ENCODE results near the gene LRRC39.

LRRC39 gene

DNA sequence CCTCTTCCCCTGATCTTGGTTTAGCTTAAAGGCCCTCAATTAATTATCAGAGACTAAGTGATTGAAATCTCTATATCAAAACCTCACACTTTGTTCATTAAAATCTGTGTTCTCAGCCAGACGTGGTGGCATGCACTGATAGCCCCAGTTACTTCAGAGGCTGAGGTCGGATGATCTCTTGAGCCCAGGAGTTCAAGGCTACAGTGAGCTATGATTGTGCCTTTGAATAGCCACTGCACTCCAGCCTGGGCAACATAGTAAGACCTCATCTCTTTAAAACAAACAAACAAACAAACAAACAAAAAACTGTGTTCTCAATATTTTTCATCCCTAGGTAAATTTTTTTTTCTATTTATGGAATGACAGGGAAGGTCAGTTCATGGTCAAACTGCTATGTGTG is 26.4 kb downstream of the LRRC39 start:
- TF ChIP-seq, protein P1, sequence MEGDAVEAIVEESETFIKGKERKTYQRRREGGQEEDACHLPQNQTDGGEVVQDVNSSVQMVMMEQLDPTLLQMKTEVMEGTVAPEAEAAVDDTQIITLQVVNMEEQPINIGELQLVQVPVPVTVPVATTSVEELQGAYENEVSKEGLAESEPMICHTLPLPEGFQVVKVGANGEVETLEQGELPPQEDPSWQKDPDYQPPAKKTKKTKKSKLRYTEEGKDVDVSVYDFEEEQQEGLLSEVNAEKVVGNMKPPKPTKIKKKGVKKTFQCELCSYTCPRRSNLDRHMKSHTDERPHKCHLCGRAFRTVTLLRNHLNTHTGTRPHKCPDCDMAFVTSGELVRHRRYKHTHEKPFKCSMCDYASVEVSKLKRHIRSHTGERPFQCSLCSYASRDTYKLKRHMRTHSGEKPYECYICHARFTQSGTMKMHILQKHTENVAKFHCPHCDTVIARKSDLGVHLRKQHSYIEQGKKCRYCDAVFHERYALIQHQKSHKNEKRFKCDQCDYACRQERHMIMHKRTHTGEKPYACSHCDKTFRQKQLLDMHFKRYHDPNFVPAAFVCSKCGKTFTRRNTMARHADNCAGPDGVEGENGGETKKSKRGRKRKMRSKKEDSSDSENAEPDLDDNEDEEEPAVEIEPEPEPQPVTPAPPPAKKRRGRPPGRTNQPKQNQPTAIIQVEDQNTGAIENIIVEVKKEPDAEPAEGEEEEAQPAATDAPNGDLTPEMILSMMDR (IDR thresholded peaks at IDR 0.05), result no peak
- no peak overlapping the region for H3K4me3 ChIP-seq
- DNase-seq (ENCODE audit: low spot score), result no peak
- no peak overlapping the region for H3K27ac ChIP-seq

DNA sequence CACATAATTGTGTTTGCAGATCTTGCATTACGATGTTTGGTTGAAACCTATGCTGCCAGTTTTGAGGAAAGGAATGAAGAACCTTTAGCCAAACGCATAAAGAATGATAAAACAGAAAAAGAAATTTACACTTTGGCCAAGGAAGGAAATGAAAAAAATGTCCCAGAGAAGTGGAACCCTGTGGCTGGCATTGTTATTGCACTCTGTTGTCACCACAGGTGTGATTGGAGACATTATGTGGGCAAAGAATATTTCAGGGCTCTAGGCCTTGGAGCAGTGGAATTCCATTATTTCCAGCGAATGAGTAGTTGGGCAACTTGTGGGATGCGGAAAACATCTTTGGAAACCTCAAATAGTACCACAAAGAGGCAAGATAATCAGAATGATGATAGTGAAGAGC is 30.2 kb downstream of the LRRC39 start:
- no peak for DNase-seq (ENCODE audit: low spot score)

DNA sequence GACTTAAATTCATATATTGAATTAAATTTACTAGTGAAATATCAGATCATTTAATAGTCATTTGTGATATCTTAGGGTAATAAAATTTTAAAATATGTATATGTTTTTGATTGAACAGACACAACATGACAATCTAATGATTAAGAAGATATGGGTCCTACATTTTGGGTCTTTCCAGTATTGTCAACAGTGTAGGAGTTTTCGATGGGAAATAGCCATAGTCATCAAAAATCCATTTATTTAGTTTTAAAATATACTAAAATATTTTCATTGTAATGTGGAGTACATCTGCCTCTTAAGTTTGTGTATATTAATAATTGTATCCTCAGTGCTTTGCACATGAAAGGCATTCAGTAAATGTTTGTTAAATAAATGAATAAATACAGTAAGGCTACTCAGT is 31.1 kb downstream of the LRRC39 start:
- TF ChIP-seq, protein P1 (IDR thresholded peaks at IDR 0.05), result no peak
- no peak overlapping the region for H3K4me3 ChIP-seq
- DNase-seq (ENCODE audit: low spot score), result no peak
- no peak overlapping the region for H3K27ac ChIP-seq

More for the DNA sequence above, 30.2 kb downstream of the LRRC39 start:
- Histone ChIP-seq H3K27ac (no peak overlapping the region), H3K4me3 (no peak overlapping the region)
- TF ChIP-seq, protein P1 (IDR thresholded peaks at IDR 0.05), result no peak

DNA sequence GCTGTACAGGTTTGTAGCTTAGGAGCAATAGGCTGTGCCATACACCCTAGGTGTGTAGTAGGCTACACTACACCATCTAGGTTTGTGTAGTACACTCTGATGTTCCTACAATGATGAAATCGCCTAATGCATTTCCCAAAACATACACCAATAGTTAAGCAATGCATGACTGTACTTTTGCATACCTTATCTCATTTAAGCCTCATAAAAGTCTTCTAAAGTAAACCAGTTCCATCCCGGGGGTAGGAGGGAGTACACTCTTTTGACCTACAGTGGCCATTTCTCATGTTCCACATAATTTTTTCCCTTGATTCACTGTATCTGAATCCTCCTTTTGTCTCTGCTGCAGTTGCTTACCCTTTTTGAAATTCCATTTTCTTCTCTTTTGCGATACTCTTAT is 32.9 kb downstream of the LRRC39 start:
- TF ChIP-seq, protein P1 (IDR thresholded peaks at IDR 0.05), result no peak
- H3K27ac ChIP-seq, result no peak overlapping the region
- DNase-seq (ENCODE audit: low spot score), result no peak
- H3K4me3 ChIP-seq, result no peak overlapping the region

DNA sequence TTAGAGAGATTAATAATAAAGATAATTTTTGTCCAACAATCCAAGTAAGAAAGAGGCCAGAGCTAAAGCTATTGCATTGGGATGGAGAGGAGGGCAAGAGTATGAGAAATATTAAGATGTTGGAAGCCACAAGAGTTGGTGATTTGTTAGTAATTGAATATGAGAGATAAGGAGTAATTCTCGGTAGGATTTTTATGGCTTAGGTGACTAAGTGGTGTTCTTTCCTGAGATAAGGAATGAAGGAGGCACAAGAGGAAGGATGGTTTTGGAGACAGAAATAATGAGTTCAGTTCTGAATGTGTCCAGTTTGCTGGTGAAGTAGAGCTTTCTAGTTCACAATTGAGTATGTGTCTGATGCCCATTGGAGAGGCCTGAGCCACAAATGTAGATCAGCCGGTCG is 35.7 kb downstream of the LRRC39 start:
- DNase-seq (ENCODE audit: low spot score), result no peak
- TF ChIP-seq, protein P1 (IDR thresholded peaks at IDR 0.05), result no peak
- no peak overlapping the region for H3K27ac ChIP-seq
- H3K4me3 ChIP-seq, result no peak overlapping the region

DNA sequence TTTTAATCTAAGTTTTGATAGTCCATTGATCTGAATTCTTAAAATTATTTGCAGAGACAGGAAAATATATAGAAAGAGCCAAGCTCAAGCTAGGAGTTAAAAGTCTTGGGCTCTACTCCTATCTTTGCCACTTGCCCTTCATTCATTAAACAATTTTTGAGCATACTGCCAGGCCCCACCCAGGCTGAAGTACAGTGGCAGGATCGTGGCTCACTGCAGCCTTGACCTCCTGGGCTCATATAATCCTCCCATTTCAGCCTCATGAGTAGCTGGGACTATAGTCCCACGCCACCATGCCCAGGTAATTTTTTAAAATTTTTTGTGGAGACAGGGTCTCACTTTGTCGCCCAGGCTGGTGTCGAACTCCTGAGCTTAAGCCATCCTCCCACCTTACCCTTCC is 36.9 kb downstream of the LRRC39 start:
- TF ChIP-seq, protein P1 (IDR thresholded peaks at IDR 0.05), result no peak
- H3K27ac ChIP-seq, result no peak overlapping the region
- DNase-seq (ENCODE audit: low spot score), result no peak
- no peak overlapping the region for H3K4me3 ChIP-seq

DNA sequence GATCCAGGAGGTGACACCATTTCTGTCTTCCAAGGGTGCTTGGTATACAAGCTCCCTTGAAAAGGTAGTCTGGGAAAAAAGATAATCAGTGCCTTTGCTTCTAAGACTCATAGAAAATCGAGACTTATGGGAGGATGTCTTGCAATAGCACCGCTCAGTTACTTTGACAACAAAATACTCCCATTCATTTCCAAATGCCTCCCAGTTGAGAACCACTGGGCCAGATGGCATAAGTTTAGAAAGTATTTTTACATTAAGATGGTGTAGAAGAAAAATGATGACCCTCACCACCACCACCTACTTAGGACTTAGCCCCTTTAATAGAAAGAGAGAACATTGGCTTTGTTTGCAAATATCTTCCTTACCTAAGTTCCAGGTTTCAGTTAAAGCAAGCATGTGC is 40.5 kb downstream of the LRRC39 start:
- Histone ChIP-seq H3K4me3 (no peak overlapping the region), H3K27ac (no peak overlapping the region)
- DNase-seq (ENCODE audit: low spot score), result no peak
- TF ChIP-seq, protein P1 (IDR thresholded peaks at IDR 0.05), result no peak

Data from coronary artery (tissue), 2 donors.